ENCODE results near the gene PLA2G3. TPM values are rescaled to one million over a fixed set of nuclear protein-coding genes. Genes with fewer than 3 reads are reported as not detected.

Gene PLA2G3
- total and polyA plus RNA-seq, 2 of the 13 experiments (the other 11 are each of a cell fraction or from before 2014, with no cell fraction given): 0.12 to 0.42 TPM

- TF ChIP-seq HINFP (CRISPR knock-in tag; IDR thresholded peaks at IDR 0.05; ENCODE audit: low read depth) (no peak), ZNF704 (CRISPR knock-in tag; IDR thresholded peaks at IDR 0.05; ENCODE audit: borderline replicate concordance) (no peak), HNF4A (CRISPR knock-in tag; IDR thresholded peaks at IDR 0.05) (peak; percentile 31; the same call in 1 of the 2 replicates), THAP7 (CRISPR knock-in tag; IDR thresholded peaks at IDR 0.05) (no peak), HCFC1 (IDR thresholded peaks at IDR 0.05; ENCODE audit: low read depth, low read length) (no peak), FOXK2 (IDR thresholded peaks at IDR 0.05) (no peak), ZBTB34 (CRISPR knock-in tag; IDR thresholded peaks at IDR 0.05) (no peak), PAX8 (CRISPR knock-in tag; IDR thresholded peaks at IDR 0.05; ENCODE audit: borderline replicate concordance) (no peak), ZNF713 (CRISPR knock-in tag; IDR thresholded peaks at IDR 0.05) (no peak), ZZZ3 (CRISPR knock-in tag; IDR thresholded peaks at IDR 0.05; ENCODE audit: borderline replicate concordance) (no peak), ZNF703 (CRISPR knock-in tag; IDR thresholded peaks at IDR 0.05; ENCODE audit: borderline replicate concordance) (no peak), CENPBD1 (CRISPR knock-in tag; IDR thresholded peaks at IDR 0.05; ENCODE audit: borderline replicate concordance, low read depth) (no peak), ZNF549 (CRISPR knock-in tag; IDR thresholded peaks at IDR 0.05) (no peak), BORCS8-MEF2B (CRISPR knock-in tag; IDR thresholded peaks at IDR 0.05) (no peak), PHF21A (CRISPR knock-in tag; IDR thresholded peaks at IDR 0.05) (no peak), IKZF4 (CRISPR knock-in tag; IDR thresholded peaks at IDR 0.05; ENCODE audit: borderline replicate concordance, low read depth, not compliant biosample characterization) (no peak), ZSCAN22 (CRISPR knock-in tag; IDR thresholded peaks at IDR 0.05) (no peak), KLF9 (CRISPR knock-in tag; IDR thresholded peaks at IDR 0.05; ENCODE audit: low read depth) (no peak), ZNF354B (CRISPR knock-in tag; IDR thresholded peaks at IDR 0.05) (no peak), ZFX (CRISPR knock-in tag; IDR thresholded peaks at IDR 0.05; ENCODE audit: low read depth) (peak; percentile 62; the same call in 1 of the 2 replicates), ZNF501 (CRISPR knock-in tag; IDR thresholded peaks at IDR 0.05) (peak; percentile 48; the same call in 1 of the 2 replicates), ZNF430 (CRISPR knock-in tag; IDR thresholded peaks at IDR 0.05) (no peak), ZNF784 (CRISPR knock-in tag; IDR thresholded peaks at IDR 0.05; ENCODE audit: borderline replicate concordance) (no peak), ZNF331 (CRISPR knock-in tag; IDR thresholded peaks at IDR 0.05) (peak; percentile 70; the same call in 1 of the 2 replicates), CREBL2 (CRISPR knock-in tag; IDR thresholded peaks at IDR 0.05; ENCODE audit: borderline replicate concordance) (no peak)
Measured at GRCh38 chr22:31102441-31103081, 37.7 kb downstream of the PLA2G3 start (continued).
